GM19455 (cell line): ENCODE data around the gene IFITM5.
"Not testable (repeated sequence)": the region's sequence is repeated elsewhere in the genome, so short reads cannot be mapped to it uniquely, and the experiment has no call there.

Experiments used
- ATAC-seq: cut with Tn5 transposase; IDR thresholded peaks from one replicate; pipeline ENCODE4 v1.9.1; 2021; ENCODE audit not compliant: unreplicated experiment

The IFITM5 gene

DNA sequence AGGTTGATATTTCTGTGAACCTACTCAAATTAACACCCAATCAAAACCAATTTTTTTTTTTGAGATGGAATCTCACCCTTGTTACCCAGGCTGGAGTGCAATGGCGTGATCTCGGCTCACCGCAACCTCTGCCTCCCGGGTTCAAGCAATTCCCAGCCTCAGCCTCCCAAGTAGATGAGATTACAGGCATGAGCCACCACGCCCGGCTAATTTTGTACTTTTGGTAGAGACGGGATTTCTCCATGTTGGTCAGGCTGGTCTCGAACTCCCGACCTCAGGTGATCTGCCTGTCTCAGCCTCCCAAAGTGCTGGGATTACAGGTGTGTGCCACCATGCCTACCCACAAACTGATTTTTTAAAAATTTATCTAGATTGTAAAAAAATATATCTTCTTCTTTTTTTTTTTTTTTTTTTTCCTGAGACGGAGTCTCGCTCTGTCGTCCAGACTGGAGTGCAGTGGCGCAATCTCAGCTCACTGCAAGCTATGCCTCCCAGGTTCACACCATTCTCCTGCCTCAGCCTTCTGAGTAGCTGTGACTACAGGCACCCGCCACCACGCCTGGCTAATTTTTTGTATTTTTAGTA, 29.3 kb upstream of the IFITM5 start:
- not testable (repeated sequence) for ATAC-seq

- ATAC-seq: no peak
These were observed 28.7 kb upstream of the IFITM5 start for GRCh38 chr11:328012-328411.

DNA sequence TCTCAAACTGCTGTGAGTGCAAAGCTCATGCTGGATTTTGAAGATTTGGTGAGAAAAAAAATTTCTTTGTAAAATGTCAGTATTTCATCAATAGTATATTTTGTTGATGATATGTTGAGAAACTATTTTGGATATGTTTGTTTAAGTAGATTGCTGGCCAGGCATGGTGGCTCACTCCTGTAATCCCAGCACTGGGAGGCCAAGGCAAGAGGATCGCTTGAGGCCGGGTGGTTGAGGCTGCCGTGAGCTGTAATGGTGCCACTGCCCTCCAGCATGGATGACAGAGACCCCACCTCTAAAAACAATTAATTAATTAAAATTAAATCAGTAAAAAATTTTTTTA, 28.2 kb upstream of the IFITM5 start:
- ATAC-seq: no peak

DNA sequence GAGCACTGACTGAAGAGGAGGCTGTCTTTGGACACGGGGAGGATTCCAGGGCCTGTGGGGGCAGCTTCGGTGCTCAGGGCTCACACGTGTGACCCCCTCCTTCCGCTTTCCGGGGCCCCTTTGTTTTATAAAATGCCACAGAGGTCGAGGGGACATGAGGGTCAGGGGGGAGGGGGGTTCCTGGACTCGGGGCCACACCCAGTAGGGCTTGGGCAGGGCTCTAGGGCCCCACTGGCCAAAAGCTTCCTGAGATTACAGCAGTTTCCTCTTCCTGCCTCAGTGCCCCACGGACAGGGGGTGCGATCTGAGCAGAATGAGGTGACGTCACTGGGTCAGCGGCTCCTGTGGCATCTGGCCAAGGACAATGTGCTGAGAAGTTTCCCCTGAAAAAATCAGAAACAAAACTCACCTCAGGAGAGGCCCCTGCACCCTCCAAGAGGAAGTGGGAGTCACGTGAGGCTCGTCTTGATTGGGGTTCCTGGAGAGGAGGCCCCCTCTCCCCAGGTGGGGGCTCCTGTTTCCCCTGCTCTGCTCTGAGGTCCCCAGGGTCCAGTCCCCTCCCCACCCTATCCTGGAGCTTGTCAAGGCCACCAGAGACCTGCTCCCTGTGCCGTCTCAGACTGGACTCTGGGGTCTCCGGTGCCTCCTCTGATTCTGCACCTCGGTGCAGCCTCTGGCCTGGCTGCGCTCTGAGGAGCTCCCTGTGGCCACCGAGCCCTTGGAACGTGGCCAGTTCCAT, 27.7 kb upstream of the IFITM5 start:
- ATAC-seq: no peak

- ATAC-seq: no peak
These were observed 27.2 kb upstream of the IFITM5 start for GRCh38 chr11:326592-326841.

- ATAC-seq: no peak
These were observed 26.7 kb upstream of the IFITM5 start for GRCh38 chr11:325796-326591.

- not testable (repeated sequence) for ATAC-seq
These were observed 25.5 kb upstream of the IFITM5 start for GRCh38 chr11:324593-325517.

DNA sequence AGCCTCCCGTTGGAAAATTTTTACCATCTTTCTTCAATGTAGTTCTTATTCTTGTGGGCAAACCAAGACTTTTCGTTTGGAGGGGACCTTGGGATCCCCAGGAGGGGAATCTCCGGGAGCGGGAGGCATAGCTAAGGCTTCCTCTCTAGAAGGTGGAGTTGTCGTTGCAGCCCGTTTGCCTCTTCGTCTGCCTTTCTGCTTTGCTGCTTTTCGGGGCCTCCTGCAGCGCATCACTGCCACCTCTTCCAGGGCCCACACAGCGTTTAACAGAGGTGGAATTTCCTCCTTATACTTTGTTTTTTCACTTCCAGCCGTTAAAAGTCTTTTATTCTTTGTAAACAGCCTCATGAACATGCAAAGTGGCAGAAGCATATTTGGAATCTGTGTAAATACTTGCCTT, 24.8 kb upstream of the IFITM5 start:
- ATAC-seq: no peak

GRCh38 chr11:319888-320273, 20.6 kb upstream of the IFITM5 start:
- not testable (repeated sequence) for ATAC-seq

GRCh38 chr11:319121-319887, 20.0 kb upstream of the IFITM5 start:
- not testable (repeated sequence) for ATAC-seq

DNA sequence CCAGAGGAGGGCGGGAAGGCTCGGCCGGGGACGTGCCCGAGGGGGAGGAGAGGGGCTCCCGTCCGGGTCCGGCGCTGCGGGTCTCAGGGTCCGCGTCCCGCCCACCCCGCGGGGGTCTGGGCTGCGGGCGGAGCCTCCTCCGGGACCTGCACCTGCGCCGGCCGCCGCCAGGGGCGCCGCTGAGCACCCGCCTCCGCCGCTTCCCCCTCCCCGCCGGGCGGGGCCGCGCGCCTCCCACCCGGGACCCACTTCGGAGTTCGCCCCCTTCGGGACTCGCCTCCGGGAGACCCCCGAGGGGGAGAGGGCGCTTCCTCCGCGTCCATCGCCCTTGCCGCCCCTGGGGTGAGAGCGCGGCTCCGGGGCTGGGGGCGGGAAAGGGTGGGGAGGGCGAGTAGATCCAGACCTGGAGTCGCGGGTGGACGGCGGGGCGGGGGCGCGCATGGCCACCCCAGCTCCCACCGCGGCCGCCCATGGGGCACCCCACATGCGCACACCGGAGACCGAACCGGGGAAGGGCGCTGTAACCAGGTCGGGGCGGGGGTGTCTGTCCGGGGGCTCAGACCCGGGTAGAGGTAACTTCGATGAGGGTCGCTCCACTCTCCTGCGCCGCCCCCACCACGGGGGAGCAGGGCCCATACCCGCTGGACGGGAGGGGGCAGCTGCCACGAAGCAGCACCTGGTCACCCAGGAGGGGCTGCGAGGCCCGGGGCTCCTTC, 19.2 kb upstream of the IFITM5 start:
- not testable (repeated sequence) for ATAC-seq

DNA sequence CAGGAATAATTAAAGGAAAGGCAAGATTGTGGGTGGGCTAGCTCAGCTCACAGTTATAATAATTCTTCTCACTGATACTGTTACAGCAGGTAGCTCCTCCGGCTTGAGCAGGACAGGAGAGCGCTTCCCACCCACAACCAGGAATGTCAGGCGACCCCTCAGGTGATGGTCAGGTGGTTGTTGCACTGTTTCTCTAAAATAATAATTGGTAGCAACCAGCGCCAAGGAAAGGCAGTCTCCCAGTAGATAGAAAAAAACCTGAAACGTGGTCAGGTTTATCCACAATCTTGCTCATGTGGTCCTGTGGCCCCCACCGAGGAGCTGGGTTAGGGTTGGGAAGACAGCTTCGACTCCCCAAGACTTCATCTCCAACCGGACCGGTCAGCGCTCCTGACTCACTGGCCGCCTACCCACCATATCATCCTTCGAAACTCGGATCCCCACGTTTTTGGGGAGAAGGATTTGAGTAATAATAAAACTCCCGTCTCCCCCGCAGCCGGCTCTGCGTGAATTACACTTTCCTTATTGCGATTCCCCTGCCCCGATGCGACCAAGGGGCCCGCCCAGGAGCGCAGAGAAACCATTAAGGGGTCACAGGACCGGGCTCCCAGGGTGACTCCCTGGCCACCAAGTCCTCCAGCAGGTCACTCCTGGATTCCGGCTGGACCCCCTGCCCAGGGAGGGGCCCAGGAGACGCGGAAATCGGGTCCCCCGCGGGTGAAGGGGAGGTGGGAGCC, 18.5 kb upstream of the IFITM5 start:
- not testable (repeated sequence) for ATAC-seq

DNA sequence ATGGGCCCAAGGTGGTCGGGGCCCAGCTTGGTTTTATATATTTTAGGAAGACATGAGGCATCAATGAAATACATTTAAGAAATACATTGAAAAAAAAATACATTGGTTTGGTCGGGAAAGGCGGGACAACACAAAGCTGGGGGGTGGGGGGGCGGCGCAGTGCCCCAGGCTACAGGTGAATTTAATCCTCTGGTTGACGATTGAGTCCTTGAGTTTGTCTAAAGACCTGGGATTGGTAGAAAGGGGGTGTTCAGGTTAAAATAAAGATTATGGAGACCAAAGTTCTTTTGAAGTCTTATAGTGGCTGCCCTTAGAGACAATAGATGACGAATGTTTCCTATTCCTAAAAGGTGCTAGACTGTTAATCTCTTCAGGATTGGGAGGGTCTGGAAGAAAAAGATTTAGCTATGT, 17.6 kb upstream of the IFITM5 start:
- ATAC-seq: no peak

GRCh38 chr11:316031-316701, 16.8 kb upstream of the IFITM5 start:
- no peak for ATAC-seq

DNA sequence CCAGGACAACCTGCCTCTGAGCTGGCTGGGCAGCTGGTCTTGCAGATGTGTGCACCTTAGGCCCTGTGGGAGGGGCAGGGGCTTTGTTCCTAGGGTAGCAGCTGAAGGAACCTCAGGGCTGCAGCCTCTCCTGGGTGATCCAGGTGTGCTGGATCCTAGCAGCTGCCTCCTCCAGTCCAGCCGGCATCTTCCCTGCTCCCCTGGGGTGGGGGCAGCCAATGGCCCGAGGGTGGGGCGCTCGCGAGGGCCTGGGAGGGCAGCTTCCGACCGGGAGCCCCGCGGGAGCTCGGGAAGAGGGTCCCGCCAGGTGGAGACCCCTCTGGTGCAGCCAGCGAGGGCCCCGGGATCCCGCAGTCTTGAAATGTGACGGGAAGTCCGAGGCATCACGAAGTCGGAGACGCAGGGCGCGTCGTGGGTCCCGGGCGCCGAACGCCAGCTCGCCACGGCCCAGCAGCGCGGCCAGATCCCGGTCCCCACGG, 16.2 kb upstream of the IFITM5 start:
- no peak for ATAC-seq

DNA sequence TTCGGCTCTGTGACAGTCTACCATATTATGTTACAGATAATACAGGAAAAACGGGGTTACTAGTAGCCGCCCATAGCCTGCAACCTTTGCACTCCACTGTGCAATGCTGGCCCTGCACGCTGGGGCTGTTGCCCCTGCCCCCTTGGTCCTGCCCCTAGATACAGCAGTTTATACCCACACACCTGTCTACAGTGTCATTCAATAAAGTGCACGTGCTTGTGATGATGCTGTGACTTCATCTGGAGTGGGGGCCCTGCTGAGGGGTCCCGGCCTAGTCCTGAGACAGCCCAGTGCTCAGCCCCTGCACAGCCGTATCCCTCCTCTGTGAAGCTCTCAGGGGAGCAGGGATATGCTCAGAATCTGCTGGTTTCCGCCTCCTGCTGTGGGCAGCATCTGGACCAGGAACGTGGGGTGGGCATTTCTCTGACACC, 15.7 kb upstream of the IFITM5 start:
- ATAC-seq: no peak

DNA sequence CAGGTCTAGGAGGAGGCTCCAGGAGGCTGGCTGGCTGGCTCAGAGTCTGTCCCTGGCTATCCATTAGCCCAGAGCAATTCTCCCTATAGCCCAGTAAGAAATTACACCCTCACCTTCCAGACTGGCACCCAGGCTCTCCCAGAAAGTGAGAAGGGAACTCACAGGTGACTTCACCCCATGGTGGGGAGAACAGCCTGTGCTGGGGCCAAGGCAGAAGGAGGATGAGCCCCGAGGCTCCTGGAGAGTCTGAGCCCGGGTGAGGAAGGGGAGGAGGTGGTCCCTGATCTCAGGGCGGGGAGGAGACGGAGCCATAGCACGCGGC, 15.2 kb upstream of the IFITM5 start:
- ATAC-seq: not testable (repeated sequence)

GRCh38 chr11:313787-314553, 14.6 kb upstream of the IFITM5 start, which contains the start of gene IFITM1:
TSS of gene IFITM1 (plus strand) at chr11:314040. CDS start at chr11:314171, 131 bp downstream.
- ATAC-seq: no peak
